GM19043 (cell line): ENCODE data around the gene STIM2.
"Not testable (repeated sequence)": the region's sequence is repeated elsewhere in the genome, so short reads cannot be mapped to it uniquely, and the experiment has no call there.

Source experiments
- ATAC-seq: cut with Tn5 transposase; IDR thresholded peaks from one replicate; pipeline ENCODE4 v1.9.1; 2021; ENCODE audit warnings: low read depth; ENCODE audit not compliant: unreplicated experiment

The STIM2 gene

GRCh38 chr4:26860157-26860921 is at the start of gene STIM2:
Gene STIM2 (plus strand): TSS chr4:26860841.
- peak; percentile 47 for ATAC-seq

GRCh38 chr4:26811571-26811970 is 49.1 kb upstream of the STIM2 start:
- not testable (repeated sequence) for ATAC-seq

- ATAC-seq: no peak
Observed at GRCh38 chr4:26812049-26812714, 48.5 kb upstream of the STIM2 start.

DNA sequence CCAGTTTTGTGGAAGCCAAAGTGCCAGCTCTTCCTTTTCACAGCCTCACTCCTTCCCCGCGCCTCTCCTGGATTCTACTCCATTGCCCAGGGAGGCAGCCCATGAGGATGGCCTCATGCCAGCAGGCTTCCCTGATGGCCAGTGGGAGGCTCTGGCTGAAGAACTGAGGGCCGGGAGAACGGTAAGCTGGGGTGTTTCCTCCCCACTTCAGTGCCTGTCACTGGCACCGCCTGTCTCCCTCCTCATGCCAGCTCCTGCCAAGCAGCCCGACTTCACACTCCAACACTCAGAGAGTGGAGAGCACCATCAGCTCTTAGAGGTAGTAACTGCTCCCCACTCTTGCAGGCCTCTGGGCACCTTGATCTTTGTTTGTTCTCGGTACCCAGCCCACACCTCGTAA is 46.9 kb upstream of the STIM2 start:
- no peak for ATAC-seq

DNA sequence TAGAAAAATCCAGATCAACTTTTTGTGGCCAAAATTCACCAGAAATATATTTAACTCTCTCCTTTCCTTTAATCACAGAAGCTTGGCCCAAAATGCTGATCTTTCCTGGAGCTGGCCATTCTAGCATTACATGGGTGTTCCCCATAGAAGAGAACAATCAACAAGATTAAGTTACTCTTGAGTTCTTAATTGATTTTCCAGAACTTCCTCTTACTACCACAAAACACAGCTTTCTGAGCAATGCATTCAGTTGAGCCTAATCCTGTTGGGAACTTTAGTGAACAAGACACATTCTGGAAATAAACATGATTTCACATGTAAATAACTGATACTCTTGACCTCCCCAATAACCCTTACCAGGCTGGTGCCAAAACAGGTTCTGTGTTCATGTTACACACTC is 45.4 kb upstream of the STIM2 start:
- ATAC-seq: no peak

GRCh38 chr4:26815706-26816105 is 44.9 kb upstream of the STIM2 start:
- no peak for ATAC-seq

- ATAC-seq: no peak
Observed at GRCh38 chr4:26819026-26819425, 41.6 kb upstream of the STIM2 start.

- ATAC-seq: no peak
Observed at GRCh38 chr4:26819478-26820095, 41.1 kb upstream of the STIM2 start.

- no peak for ATAC-seq
Observed at GRCh38 chr4:26820346-26820745, 40.3 kb upstream of the STIM2 start.

DNA sequence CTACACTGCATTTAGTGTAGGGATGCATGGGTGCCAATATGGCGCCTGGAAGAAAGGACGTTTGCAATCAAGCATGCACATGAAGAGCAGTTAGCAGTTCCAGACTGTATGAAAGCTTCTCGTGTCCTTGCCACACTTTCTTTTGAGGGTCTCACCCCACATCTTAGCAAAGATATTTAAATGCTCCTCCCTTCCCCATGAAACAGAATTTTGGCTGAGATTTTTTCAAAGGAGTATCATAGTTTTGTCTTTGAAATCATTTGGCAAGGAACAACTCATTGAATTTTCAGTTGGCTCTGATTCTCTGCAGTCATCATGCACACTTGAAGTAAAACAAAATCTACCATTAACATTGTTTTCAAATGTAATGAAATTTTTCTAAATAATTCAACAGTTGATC is 39.6 kb upstream of the STIM2 start:
- no peak for ATAC-seq

- no peak for ATAC-seq
Observed at GRCh38 chr4:26821677-26822503, 38.8 kb upstream of the STIM2 start.

DNA sequence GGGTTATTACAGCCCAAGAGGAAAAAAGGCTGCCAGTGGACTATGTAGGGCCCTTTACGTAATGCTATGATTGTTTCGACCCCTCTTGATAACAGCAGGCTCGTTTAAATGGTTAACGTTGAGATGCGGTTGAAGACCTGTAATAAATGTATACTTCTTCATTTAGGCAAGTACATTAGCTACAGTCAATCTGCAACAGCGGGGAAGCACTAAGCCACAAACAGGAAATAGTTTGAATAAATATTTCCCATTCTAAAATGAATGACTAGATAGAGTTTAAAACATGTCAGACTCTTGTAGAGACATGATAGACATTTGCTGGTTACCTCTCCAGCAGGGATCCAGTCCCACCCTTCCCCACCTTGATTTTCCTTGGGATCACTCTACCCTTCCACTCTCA is 38.1 kb upstream of the STIM2 start:
- peak; percentile 39 for ATAC-seq

DNA sequence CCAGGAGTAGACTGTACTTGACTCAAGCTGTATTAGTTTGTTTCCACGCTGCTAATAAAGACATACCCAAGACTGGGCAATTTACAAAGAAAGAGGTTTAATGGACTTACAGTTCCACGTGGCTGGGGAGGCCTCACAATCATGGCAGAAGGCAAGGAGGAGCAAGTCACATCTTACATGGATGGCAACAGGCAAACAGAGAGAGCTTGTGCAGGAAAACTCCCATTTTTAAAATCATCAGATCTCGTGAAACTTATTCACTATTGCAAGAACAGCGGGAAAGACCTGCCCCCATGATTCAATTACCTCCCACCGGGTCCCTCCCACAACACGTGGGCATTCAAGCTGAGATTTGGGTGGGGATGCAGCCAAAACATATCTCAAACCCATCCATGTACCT is 37.7 kb upstream of the STIM2 start:
- ATAC-seq: not testable (repeated sequence)

GRCh38 chr4:26823583-26823982 is 37.1 kb upstream of the STIM2 start:
- no peak for ATAC-seq

DNA sequence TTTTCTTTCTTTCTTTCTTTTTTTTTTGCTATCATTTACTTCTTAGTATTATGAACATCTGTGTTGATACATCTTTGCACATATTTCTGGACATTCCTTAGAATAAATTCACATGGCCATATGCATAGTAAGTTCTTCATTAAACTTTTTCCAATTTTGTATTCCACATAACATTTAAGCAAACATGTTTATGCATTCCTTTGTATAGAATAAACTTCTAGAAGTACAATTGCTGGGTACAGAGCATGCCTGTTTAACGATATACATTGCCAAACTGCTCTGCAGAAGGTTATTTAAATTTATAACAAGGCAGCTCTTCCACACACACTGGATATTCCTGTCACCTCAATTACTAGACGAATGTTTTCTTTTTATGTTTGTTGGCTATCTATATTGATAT is 36.0 kb upstream of the STIM2 start:
- no peak for ATAC-seq

DNA sequence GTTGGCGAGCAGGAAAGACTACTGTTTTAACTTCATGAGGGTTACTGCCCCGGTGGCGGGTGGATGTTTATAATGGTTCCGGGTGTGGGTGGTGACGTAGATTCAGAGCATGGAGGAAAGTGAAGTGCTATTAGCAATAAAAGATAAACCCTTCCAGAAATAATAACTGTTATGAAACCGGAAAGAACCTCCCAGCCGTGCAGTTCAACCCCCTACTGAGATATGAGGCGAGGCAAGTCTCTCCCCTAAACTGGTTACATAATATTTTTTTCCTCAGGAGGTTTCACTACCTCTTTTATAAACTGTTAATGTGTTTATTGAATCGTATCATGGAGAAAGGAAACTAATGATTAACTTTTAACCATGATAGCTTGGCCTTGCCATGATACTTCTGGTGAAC is 33.9 kb upstream of the STIM2 start:
- peak; percentile 88 for ATAC-seq

DNA sequence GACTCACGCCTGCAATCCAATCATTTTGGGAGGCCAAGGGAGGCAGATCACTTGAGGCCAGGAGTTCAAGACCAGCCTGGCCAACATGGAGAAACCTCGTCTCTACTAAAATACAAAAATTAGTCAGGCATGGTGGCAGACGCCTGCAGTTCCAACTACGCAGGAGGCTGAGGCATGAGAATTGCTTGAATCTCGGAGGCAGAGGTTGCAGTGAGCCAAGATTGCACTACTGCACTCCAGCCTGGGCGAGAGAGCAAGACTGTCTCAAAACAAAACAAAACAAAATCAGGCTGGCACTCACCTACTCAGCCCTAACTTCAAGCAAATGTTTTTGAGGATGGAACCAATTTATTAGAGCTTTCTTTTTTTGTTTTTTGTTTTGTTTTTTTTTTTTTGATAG is 33.3 kb upstream of the STIM2 start:
- not testable (repeated sequence) for ATAC-seq

DNA sequence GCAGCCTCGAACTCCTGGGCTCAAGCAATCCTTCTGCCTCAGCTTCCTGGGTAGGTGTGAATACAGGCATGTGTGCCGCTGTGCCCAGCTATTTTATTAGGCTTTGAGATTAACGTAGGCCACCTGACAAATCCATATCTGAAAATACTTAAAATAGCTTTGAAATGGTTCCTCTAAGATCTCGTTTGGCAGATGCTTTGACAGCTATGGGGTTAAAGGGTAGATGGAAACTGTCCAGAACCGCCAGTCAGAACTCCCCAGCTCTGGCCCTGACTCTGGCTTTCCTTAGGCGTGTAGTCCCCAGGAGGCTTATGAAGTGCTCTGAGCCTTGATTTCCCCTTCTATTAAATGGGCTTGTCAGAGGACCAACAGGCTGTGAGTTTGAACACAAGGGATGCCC is 32.8 kb upstream of the STIM2 start:
- no peak for ATAC-seq

- ATAC-seq: no peak
Observed at GRCh38 chr4:26829018-26829417, 31.6 kb upstream of the STIM2 start.

- no peak for ATAC-seq
Observed at GRCh38 chr4:26830033-26830432, 30.6 kb upstream of the STIM2 start.

GRCh38 chr4:26830701-26831100 is 29.9 kb upstream of the STIM2 start:
- no peak for ATAC-seq
